Activated T-cell treated with anti-CD3 and anti-CD28 coated beads, Interleukin-2, amount 50 U/mL, for 72 hours (primary cell): ENCODE measurements around the gene ANKRD55. TPM values are rescaled to one million over a fixed set of nuclear protein-coding genes. Genes with fewer than 3 reads are reported as not detected.
A peak's percentile ranks its signal among the peaks of the same experiment; 100 is the strongest.
"Not testable (repeated sequence)": the region's sequence is repeated elsewhere in the genome, so short reads cannot be mapped to it uniquely, and the experiment has no call there.

Experiments
- ATAC-seq, 2 donors: fragments of 150-1000 bp; cut with Tn5 transposase; replicated peaks in 1 of 2; 2 replicates each; pipeline ENCODE4 v1.10.0; 2021; ENCODE audit warnings: moderate library complexity in 2 of 2, mild to moderate bottlenecking in 1 of 2
- DNase-seq, 2 donors: peaks; one replicate each; pipeline ENCODE4 v3.0.0; 2021 to 2022; ENCODE audit warnings: mixed read lengths in 1 of 2
- H3K27ac Mint-ChIP-seq: one replicate; pipeline ENCODE4 v1.8.0; 2022; ENCODE audit warnings: mild to moderate bottlenecking, moderate library complexity, mixed read lengths
- H3K27me3 Mint-ChIP-seq: one replicate; pipeline ENCODE4 v1.8.0; 2022; ENCODE audit warnings: low read depth, mixed read lengths
- H3K36me3 Mint-ChIP-seq, 2 donors: one replicate each; pipeline ENCODE4 v1.8.0; 2022; ENCODE audit warnings: mixed read lengths in 2 of 2, mild to moderate bottlenecking in 1 of 2; ENCODE audit not compliant: insufficient read depth in 2 of 2
- H3K4me1 Mint-ChIP-seq: one replicate; pipeline ENCODE4 v1.8.0; 2022; ENCODE audit warnings: low read depth, mixed read lengths
- H3K4me3 Mint-ChIP-seq, 2 donors: one replicate each; pipeline ENCODE4 v1.8.0; 2022; ENCODE audit warnings: mild to moderate bottlenecking in 2 of 2, mixed read lengths in 2 of 2, moderate library complexity in 2 of 2
- H3K9me3 Mint-ChIP-seq, 2 donors: one replicate each; pipeline ENCODE4 v1.8.0; 2022; ENCODE audit warnings: mixed read lengths in 2 of 2
- total RNA-seq, 2 donors: library from RNA; stranded (reverse); gene quantifications; one replicate each; pipeline ENCODE4 v1.2.3, GENCODE V29; 2022

ANKRD55 gene
- total RNA-seq, 2 donors from 2014 or later = 0.74 to 3.4 TPM

GRCh38 chr5:56110646-56111403 lies 122.3 kb downstream of the ANKRD55 start:
- no peak for DNase-seq
- Mint-ChIP-seq H3K27me3 (no peaks in the 10 kb centered on the region), H3K36me3 (no peaks in the 10 kb centered on the region), H3K4me3 (no peak overlapping the region), H3K4me1 (peaks cover 37% of the 10 kb centered on the region), H3K9me3 (no peaks in the 10 kb centered on the region), H3K27ac (no peak overlapping the region)
- ATAC-seq = no peak

DNA sequence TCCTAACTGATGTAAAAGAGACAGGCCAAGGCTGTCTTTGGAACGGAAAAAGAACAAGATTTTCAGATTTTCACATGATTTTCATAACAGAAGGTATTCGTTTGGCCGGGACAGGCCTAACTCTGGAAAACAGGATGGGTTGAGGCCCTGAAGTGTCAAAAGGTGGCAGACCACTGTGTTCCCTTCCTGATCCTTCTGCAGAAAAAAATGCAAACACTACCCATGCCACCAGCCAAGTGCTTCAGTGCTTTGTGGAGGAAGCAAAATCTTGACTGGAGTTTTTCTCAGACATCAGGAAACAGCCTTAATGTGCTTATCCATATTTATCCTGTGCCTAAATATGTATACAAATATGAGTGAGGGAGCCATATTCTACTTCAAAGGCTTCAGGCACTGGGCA lies 124.9 kb downstream of the ANKRD55 start:
- Mint-ChIP-seq H3K9me3 (no peaks in the 10 kb centered on the region), H3K4me3 (peak overlapping the region in 1 of 2 donors; percentile 59), H3K36me3 (no peaks in the 10 kb centered on the region), H3K4me1 (peaks cover 59% of the 10 kb centered on the region), H3K27me3 (no peaks in the 10 kb centered on the region), H3K27ac (no peak overlapping the region)
- ATAC-seq (no peak), DNase-seq (no peak)

DNA sequence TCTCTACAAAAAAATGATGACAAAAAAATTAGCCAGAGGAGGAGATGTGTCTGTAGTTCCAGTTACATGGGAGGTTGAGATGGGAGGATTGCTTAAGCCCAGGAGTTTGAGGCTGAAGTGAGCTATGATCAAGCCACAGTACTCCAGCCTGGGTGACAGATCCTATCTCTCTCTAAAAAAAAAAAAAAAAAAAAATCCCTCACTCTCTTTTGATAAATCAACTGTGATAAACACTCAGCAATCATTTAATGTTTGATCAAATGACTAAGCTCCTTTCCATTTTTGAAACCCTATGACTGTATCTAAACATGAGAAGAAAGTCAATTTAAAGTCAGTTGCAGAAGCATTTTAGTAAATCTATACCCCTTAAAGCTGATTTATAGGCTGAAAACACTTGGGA lies 126.3 kb downstream of the ANKRD55 start:
- Mint-ChIP-seq H3K9me3 (no peaks in the 10 kb centered on the region), H3K27me3 (no peaks in the 10 kb centered on the region), H3K4me3 (peak overlapping the region in 1 of 2 donors; percentile 59), H3K36me3 (no peaks in the 10 kb centered on the region), H3K27ac (peak overlapping the region; percentile 28), H3K4me1 (peaks cover 73% of the 10 kb centered on the region)
- ATAC-seq = peak; percentile 51 to 62
- DNase-seq = no peak

- Mint-ChIP-seq H3K27ac (no peak overlapping the region), H3K9me3 (no peaks in the 10 kb centered on the region), H3K4me1 (peaks cover 70% of the 10 kb centered on the region), H3K36me3 (peaks cover 1% of the 10 kb centered on the region in 2 donors), H3K4me3 (peak overlapping the region; percentile 18 to 59), H3K27me3 (no peaks in the 10 kb centered on the region)
- ATAC-seq = no peak
- DNase-seq = no peak
Observed at GRCh38 chr5:56105511-56106291, 127.4 kb downstream of the ANKRD55 start.

DNA sequence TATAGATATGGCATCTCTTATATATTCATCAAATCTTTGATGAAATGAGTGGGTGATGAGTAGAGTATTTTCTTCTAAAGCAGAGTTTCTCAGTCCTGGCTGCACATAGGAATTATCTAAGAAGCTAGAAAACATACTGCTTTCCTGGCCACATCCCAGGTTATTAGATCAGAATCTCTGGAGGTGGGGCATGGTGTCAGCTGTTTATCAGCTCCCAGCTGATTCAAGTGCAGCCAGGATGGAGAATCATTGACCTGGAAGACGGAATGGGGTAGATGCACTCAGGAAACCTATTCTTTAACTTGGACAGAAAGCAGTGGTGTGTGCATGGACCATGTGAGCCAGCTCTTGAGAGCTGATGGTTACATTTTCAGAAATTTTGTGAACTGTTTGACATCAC lies 130.2 kb downstream of the ANKRD55 start:
- Mint-ChIP-seq H3K4me1 (peaks cover 92% of the 10 kb centered on the region), H3K27me3 (no peaks in the 10 kb centered on the region), H3K36me3 (peaks cover 2 to 5% of the 10 kb centered on the region in 2 donors), H3K9me3 (no peaks in the 10 kb centered on the region), H3K27ac (no peak overlapping the region), H3K4me3 (peak overlapping the region in 1 of 2 donors; percentile 82)
- ATAC-seq (no peak), DNase-seq (no peak)

- H3K27ac Mint-ChIP-seq, DNase-seq, H3K9me3 Mint-ChIP-seq, ATAC-seq, H3K27me3 Mint-ChIP-seq, H3K36me3 Mint-ChIP-seq: not testable (repeated sequence)
- H3K4me1 Mint-ChIP-seq = peaks cover 89% of the 10 kb centered on the region
- peak overlapping the region; percentile 75 to 82 for H3K4me3 Mint-ChIP-seq
Observed at GRCh38 chr5:56102207-56102606, 130.9 kb downstream of the ANKRD55 start.

DNA sequence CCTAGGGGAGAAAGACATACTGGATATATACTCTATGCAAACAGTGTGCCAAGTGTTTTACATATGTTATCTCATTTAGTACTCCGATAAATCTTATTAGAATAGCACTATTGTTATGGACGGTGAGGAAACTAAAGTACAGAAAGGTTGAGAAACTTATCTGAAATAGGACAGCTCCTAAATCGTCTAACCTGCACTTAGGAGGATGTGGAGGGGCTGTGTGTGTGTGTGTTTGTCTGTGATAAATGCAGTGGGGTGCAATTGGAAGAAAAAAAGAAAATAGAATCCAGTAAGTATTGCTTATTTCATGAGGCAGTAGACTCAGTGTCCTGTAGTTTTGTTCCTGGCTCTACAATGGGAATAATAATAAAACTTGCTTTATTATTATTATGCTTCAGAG lies 131.9 kb downstream of the ANKRD55 start:
- Mint-ChIP-seq H3K36me3 (peaks cover 4 to 9% of the 10 kb centered on the region in 2 donors), H3K9me3 (peaks cover 0 to 2% of the 10 kb centered on the region in 2 donors), H3K27ac (peak overlapping the region; percentile 93), H3K4me3 (peak overlapping the region; percentile 74 to 86), H3K27me3 (no peaks in the 10 kb centered on the region), H3K4me1 (peaks cover 86% of the 10 kb centered on the region)
- peak in 1 of 2 donors; percentile 12 for ATAC-seq
- DNase-seq = no peak

GRCh38 chr5:56100439-56101176 lies 132.5 kb downstream of the ANKRD55 start:
- Mint-ChIP-seq H3K9me3 (peaks cover 0 to 2% of the 10 kb centered on the region in 2 donors), H3K27ac (peak overlapping the region; percentile 93), H3K4me1 (peaks cover 85% of the 10 kb centered on the region), H3K36me3 (peaks cover 4 to 9% of the 10 kb centered on the region in 2 donors), H3K4me3 (peak overlapping the region; percentile 74 to 86), H3K27me3 (no peaks in the 10 kb centered on the region)
- ATAC-seq (peak in 1 of 2 donors; percentile 37), DNase-seq (no peak)

DNA sequence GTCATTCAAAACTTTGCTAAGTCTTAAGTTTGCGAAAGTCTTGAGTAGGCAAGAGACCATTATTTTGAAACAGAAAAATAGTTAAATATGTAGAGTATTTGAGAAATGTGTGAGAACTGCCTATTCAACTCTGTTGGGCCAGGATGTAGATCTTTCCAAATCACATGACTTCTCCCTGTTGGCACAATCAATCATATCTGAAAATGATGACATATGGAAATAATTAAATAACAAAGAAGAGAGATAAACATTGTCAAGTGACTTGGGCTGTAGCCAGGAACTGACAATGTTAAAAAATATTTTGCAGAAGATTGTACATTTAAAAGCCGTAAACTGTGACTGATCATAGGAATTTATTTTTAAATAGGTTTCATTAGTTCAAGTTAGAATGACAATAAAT lies 133.8 kb downstream of the ANKRD55 start:
- H3K36me3 Mint-ChIP-seq = peaks cover 4 to 9% of the 10 kb centered on the region in 2 donors
- no peak for ATAC-seq
- no peak overlapping the region for H3K27ac Mint-ChIP-seq
- H3K4me1 Mint-ChIP-seq = peaks cover 85% of the 10 kb centered on the region
- H3K9me3 Mint-ChIP-seq = peaks cover 0 to 2% of the 10 kb centered on the region in 2 donors
- no peak for DNase-seq
- no peaks in the 10 kb centered on the region for H3K27me3 Mint-ChIP-seq
- H3K4me3 Mint-ChIP-seq = peak overlapping the region; percentile 31 to 53

GRCh38 chr5:56097055-56097454 lies 136.1 kb downstream of the ANKRD55 start:
- H3K36me3 Mint-ChIP-seq = peaks cover 4 to 9% of the 10 kb centered on the region in 2 donors
- no peaks in the 10 kb centered on the region for H3K27me3 Mint-ChIP-seq
- no peak overlapping the region for H3K27ac Mint-ChIP-seq
- no peak overlapping the region for H3K4me3 Mint-ChIP-seq
- no peak for ATAC-seq
- DNase-seq = no peak
- H3K4me1 Mint-ChIP-seq = peaks cover 86% of the 10 kb centered on the region
- peaks cover 0 to 2% of the 10 kb centered on the region in 2 donors for H3K9me3 Mint-ChIP-seq

GRCh38 chr5:56095579-56096102 lies 137.5 kb downstream of the ANKRD55 start:
- Mint-ChIP-seq H3K27ac (peak overlapping the region; percentile 8), H3K36me3 (peaks cover 2 to 10% of the 10 kb centered on the region in 2 donors), H3K4me3 (peak overlapping the region; percentile 13 to 49), H3K27me3 (no peaks in the 10 kb centered on the region), H3K4me1 (peaks cover 90% of the 10 kb centered on the region), H3K9me3 (peaks cover 0 to 2% of the 10 kb centered on the region in 2 donors)
- ATAC-seq = no peak
- no peak for DNase-seq

DNA sequence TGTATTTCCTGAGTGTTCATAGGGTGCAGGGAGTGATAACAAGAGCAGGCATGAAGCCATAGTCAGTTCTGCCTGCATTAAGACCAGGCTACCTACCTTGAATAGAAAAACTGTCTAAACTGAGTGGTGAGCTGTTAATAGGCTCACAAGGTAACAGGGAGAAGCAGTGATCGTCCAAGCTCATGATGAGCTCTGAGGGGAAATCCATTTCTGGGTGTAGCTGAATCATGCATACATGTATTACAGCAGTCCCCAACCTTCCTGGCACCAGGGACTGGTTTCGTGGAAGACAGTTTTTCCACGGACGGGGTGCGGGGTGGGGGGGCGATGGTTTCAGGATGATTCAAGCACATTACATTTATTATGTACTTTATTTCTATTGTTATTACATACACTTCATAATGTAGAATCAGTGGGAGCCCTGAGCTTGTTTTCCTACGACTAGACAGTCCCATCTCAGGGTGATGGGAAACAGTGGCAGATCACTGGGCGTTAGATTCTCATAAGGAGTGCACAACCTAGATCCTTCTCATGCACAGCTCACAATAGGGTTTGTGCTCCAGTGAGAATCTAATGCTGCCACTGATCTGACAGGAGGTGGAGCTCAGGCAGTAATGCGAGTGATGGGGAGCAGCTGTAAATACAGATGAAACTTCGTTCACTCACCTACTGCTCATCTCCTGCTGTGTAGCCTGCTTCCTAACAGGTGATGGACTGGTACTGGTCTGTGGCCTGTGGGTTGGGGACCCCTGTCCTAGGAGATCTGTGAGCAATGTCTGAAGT lies 138.4 kb downstream of the ANKRD55 start:
- H3K27me3 Mint-ChIP-seq = no peaks in the 10 kb centered on the region
- H3K27ac Mint-ChIP-seq = no peak overlapping the region
- peaks cover 90% of the 10 kb centered on the region for H3K4me1 Mint-ChIP-seq
- peaks cover 2 to 9% of the 10 kb centered on the region in 2 donors for H3K36me3 Mint-ChIP-seq
- DNase-seq (peak; percentile 44 to 62), ATAC-seq (peak; percentile 81 to 88)
- peak overlapping the region; percentile 49 to 52 for H3K4me3 Mint-ChIP-seq
- peaks cover 0 to 2% of the 10 kb centered on the region in 2 donors for H3K9me3 Mint-ChIP-seq
